Lung (tissue), 12 donors: ENCODE data around the gene GLIS1. TPM values are rescaled to one million over a fixed set of nuclear protein-coding genes. Genes with fewer than 3 reads are reported as not detected.
A peak's percentile ranks its signal among the peaks of the same experiment; 100 is the strongest.

ENCODE experiments used
- ATAC-seq: fragments of 200-7000 bp; cut with Tn5 transposase; one replicate; pipeline ENCODE4 v1.9.1; 2020; ENCODE audit warnings: moderate number of reproducible peaks; ENCODE audit not compliant: insufficient read depth, low FRiP score
- DNase-seq, 3 donors: peaks; one replicate each; pipeline ENCODE4 v3.0.0-alpha.2; 2013 to 2017
- H3K27ac ChIP-seq, 2 donors: one replicate each; pipeline ENCODE4 v1.5.1; 2013; ENCODE audit warnings: mild to moderate bottlenecking in 2 of 2, moderate library complexity in 2 of 2, control low read depth in 1 of 2, inconsistent platforms in 1 of 2, low read depth in 1 of 2, low read length in 1 of 2
- H3K27me3 ChIP-seq, 3 donors: one replicate each; pipeline ENCODE4 v1.5.1; 2013; ENCODE audit warnings: low read length in 2 of 3; ENCODE audit not compliant: control insufficient read depth in 3 of 3, insufficient read depth in 3 of 3
- H3K36me3 ChIP-seq, 4 donors: one replicate each; pipeline ENCODE4 v1.5.1; 2013; ENCODE audit warnings: low read length in 4 of 4, mild to moderate bottlenecking in 1 of 4, moderate library complexity in 1 of 4; ENCODE audit not compliant: control insufficient read depth in 4 of 4, insufficient read depth in 4 of 4
- H3K4me1 ChIP-seq, 5 donors: one replicate each; pipeline ENCODE4 v1.5.1; 2013; ENCODE audit warnings: low read length in 5 of 5, mild to moderate bottlenecking in 2 of 5, moderate library complexity in 1 of 5; ENCODE audit not compliant: control insufficient read depth in 5 of 5, insufficient read depth in 5 of 5
- H3K4me3 ChIP-seq: one replicate; pipeline ENCODE4 v1.5.1; 2013; ENCODE audit warnings: mild to moderate bottlenecking, control low read depth, moderate library complexity
- H3K9ac ChIP-seq, 2 donors: one replicate each; pipeline ENCODE4 v1.5.1; 2013; ENCODE audit warnings: low read length in 2 of 2, control low read depth in 1 of 2; ENCODE audit not compliant: insufficient read depth in 1 of 2
- H3K9me3 ChIP-seq, 4 donors: one replicate each; pipeline ENCODE4 v1.5.1; 2013; ENCODE audit warnings: low read length in 3 of 4, mild to moderate bottlenecking in 1 of 4, moderate library complexity in 1 of 4; ENCODE audit not compliant: control insufficient read depth in 4 of 4, insufficient read depth in 3 of 4
- WGBS, 2 donors: extraction: QIAGEN DNeasy Blood & Tissue Kit; methylation state at CpG; one replicate each; pipeline ENCODE4 v1.1.7; 2013; 5-methylcytosine and 5-hydroxymethylcytosine counted together
- polyA plus RNA-seq, 2 donors: library from polyadenylated mRNA; stranded (reverse); fragments of 200-250 nt; gene quantifications; one replicate each; pipeline ENCODE4 v1.2.1, GENCODE V29; 2013
- total RNA-seq, 2 donors: library from RNA; depleted of rRNA in 1 of 2; stranded (reverse); fragments of >200 nt in 1 of 2; gene quantifications; one replicate each; pipeline ENCODE4 v1.2.1, GENCODE V29; 2014 to 2021
- TF ChIP-seq, protein P1 (sequence below): IDR thresholded peaks from 2 replicates; pipeline ENCODE4 v1.5.1; 2012; ENCODE audit warnings: mild to moderate bottlenecking; ENCODE audit errors: control extremely low read depth, extremely low read depth
- donor health status: control.
- donor health status: control.
- donor health status: Bipolar disorder and iron deficiency.
- donor health status: healthy.
- donor health status: DM: yes; HTN: yes; CAD: no.

The GLIS1 gene
- total and polyA plus RNA-seq, 4 donors = 0.05 to 0.18 (median 0.17) TPM; not detected in 1

DNA sequence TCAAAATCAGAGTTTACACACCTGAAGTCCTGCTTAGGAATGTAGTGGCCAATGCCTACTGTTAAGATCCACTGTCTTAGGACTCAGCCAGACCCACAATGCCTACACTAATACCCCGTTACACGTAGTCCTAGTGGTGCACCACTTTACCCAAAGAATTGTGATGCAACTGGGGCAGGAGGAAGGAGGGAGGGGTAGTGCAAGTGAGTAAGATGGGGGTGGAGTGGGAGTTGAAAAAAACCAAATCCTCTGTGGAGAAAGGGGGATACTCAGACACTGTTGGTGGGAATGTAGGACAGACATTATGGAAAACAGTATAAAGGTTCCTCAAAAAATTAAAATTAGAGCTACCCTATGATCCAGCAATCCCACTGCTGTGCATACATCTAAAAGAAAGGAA, 19.5 kb downstream of the GLIS1 start:
- 46 to 67% methylated on average over 2 of the region's 2 CpGs for WGBS, 2 donors

DNA sequence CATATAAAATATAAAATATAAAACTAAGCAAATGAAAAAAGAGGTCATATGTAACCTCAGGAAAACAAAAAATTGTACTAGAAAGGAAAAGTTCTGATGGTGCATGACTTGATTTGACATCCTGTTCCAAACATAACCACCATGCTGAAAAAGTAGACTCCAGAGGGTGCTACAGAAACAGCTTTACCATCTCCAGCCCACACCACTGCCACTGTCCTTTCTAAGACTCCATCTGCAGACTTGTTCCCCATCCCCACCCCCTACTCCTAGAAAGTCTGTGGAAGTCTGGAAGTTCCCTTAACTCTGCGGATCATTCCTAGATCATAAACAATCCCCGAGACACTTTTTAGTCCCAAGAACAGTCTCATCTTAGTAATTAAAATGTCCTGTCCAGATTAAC, 20.5 kb downstream of the GLIS1 start:
- ATAC-seq (no peak), DNase-seq (peak in 2 of 3 donors; percentile 17 to 54)
- TF ChIP-seq, protein P1, sequence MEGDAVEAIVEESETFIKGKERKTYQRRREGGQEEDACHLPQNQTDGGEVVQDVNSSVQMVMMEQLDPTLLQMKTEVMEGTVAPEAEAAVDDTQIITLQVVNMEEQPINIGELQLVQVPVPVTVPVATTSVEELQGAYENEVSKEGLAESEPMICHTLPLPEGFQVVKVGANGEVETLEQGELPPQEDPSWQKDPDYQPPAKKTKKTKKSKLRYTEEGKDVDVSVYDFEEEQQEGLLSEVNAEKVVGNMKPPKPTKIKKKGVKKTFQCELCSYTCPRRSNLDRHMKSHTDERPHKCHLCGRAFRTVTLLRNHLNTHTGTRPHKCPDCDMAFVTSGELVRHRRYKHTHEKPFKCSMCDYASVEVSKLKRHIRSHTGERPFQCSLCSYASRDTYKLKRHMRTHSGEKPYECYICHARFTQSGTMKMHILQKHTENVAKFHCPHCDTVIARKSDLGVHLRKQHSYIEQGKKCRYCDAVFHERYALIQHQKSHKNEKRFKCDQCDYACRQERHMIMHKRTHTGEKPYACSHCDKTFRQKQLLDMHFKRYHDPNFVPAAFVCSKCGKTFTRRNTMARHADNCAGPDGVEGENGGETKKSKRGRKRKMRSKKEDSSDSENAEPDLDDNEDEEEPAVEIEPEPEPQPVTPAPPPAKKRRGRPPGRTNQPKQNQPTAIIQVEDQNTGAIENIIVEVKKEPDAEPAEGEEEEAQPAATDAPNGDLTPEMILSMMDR = no peak
- no peak overlapping the region for H3K9ac ChIP-seq
- H3K27ac ChIP-seq = no peak overlapping the region
- H3K36me3 ChIP-seq = no peaks in the 10 kb centered on the region
- 73 to 74% methylated on average over 2 of the region's 2 CpGs for WGBS, 2 donors
- H3K27me3 ChIP-seq = peaks cover 0 to 8% (median 5%) of the 10 kb centered on the region in 3 donors
- no peaks in the 10 kb centered on the region for H3K4me1 ChIP-seq
- no peak overlapping the region for H3K4me3 ChIP-seq
- no peaks in the 10 kb centered on the region for H3K9me3 ChIP-seq

More for the DNA sequence above, 19.5 kb downstream of the GLIS1 start:
- ATAC-seq (no peak), DNase-seq (no peak)
- H3K9ac ChIP-seq = no peak overlapping the region
- TF ChIP-seq, protein P1 = no peak
- no peak overlapping the region for H3K27ac ChIP-seq
- no peaks in the 10 kb centered on the region for H3K9me3 ChIP-seq
- no peak overlapping the region for H3K4me3 ChIP-seq
- H3K36me3 ChIP-seq = no peaks in the 10 kb centered on the region
- H3K4me1 ChIP-seq = no peaks in the 10 kb centered on the region
- H3K27me3 ChIP-seq = peaks cover 0 to 11% (median 0%) of the 10 kb centered on the region in 3 donors

DNA sequence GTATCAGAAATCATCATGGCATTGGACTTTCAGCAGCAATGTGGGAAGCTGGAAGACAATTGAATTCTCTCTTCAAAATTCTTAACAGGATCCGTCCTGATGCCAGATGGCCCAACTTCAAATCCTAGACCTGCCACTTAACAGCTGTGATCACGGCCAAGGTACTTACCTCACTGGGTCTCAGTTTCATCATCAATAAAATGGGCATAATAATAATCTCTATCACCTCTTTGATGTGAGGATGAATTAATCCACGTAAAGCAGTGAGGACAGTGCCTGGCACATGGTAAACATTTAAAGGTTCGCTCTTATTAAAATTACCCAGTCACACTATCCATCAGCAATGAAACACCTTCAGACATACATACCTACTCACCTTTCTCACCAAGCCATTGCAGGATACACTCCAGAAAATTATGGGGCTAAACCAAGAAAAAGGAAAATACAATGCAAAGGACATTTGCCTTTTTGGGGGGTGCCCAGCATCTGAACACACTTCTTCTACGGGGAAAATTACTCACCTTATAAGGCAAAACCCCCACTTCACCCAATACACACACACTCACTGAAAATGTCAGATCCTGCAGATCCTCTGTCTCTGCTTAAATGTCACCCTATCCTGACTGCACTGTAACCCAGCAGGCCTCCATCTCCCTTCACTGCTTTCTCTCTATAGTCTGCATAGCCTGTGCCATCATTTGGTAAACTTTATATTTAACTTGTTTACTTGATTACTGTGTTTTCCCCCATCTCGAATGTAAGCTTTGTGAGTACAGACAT, 21.7 kb downstream of the GLIS1 start:
- DNase-seq (no peak), ATAC-seq (no peak)
- Histone ChIP-seq H3K9me3 (no peaks in the 10 kb centered on the region), H3K27ac (no peak overlapping the region), H3K9ac (no peak overlapping the region), H3K4me1 (no peaks in the 10 kb centered on the region), H3K27me3 (peaks cover 0 to 8% (median 5%) of the 10 kb centered on the region in 3 donors), H3K4me3 (no peak overlapping the region), H3K36me3 (no peaks in the 10 kb centered on the region)
- 80 to 90% methylated on average over 6 of the region's 6 CpGs for WGBS, 2 donors
- TF ChIP-seq, protein P1 = no peak

DNA sequence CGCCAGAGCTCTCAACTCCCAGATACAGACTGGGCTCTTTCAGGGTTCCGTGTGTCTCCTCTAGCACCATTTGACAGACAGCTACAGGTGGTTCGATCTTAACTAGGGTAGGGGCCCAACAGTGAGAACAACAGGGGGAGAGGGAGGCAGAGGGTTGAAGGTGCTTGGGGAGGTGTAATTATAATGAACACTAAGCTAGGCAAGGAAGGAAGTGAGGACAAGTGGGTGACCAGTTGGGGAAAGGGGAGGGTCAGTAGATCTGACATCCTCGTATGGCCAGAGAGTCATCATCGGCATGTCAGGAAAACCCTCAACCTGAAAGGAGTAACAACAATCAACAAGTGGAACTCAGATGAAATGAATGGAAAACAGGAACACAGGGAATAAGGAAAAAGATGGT, 22.8 kb downstream of the GLIS1 start:
- Histone ChIP-seq H3K36me3 (no peaks in the 10 kb centered on the region), H3K4me1 (no peaks in the 10 kb centered on the region), H3K27me3 (peaks cover 0 to 8% (median 5%) of the 10 kb centered on the region in 3 donors), H3K4me3 (no peak overlapping the region), H3K9me3 (peaks cover 0 to 2% (median 0%) of the 10 kb centered on the region in 4 donors), H3K9ac (no peak overlapping the region), H3K27ac (no peak overlapping the region)
- TF ChIP-seq, protein P1 = no peak
- DNase-seq = no peak
- WGBS, 2 donors = 76 to 79% methylated on average over 5 of the region's 5 CpGs
- ATAC-seq = no peak
